D721Med (cell line): ENCODE measurements around the gene LHX4.

Experiments used
- DNase-seq: peaks from one replicate; pipeline ENCODE4 v3.0.0; 2011; ENCODE audit warnings: low spot score; ENCODE audit not compliant: insufficient read length
- FAIRE-seq: peaks from 2 replicates; lab custom pipeline; 2011; peaks lifted over from hg19 to GRCh38; lab: Jason Lieb, UNC
- CTCF ChIP-seq: IDR thresholded peaks from 2 replicates; pipeline ENCODE4 v1.5.1; 2012; ENCODE audit warnings: mild to moderate bottlenecking, control low read depth; ENCODE audit not compliant: insufficient read depth; ENCODE audit errors: missing control alignments

Gene LHX4

GRCh38 chr1:180231506-180231921 lies 1.4 kb downstream of the LHX4 start:
- TF ChIP-seq CTCF, result peak; percentile 12
- no peak for FAIRE-seq
- DNase-seq, result peak; percentile 52

GRCh38 chr1:180231936-180232335 lies 1.9 kb downstream of the LHX4 start:
- no peak for TF ChIP-seq CTCF
- no peak for DNase-seq
- no peak for FAIRE-seq

GRCh38 chr1:180232521-180233043 lies 2.5 kb downstream of the LHX4 start:
- FAIRE-seq, result no peak

GRCh38 chr1:180233191-180234011 lies 3.3 kb downstream of the LHX4 start:
- FAIRE-seq (no peak), DNase-seq (no peak)
- no peak for TF ChIP-seq CTCF

More at GRCh38 chr1:180232521-180233043, 2.5 kb downstream of the LHX4 start:
- no peak for TF ChIP-seq CTCF
- no peak for DNase-seq

GRCh38 chr1:180234369-180235076 lies 4.5 kb downstream of the LHX4 start:
- TF ChIP-seq CTCF, result no peak
- FAIRE-seq, result no peak
- DNase-seq, result no peak

GRCh38 chr1:180235077-180235501 lies 5.0 kb downstream of the LHX4 start:
- TF ChIP-seq CTCF, result no peak
- FAIRE-seq, result no peak
- DNase-seq, result no peak
